Activated CD8-positive, alpha-beta T cell treated with anti-CD3 and anti-CD28 coated beads for 36 hours (primary cell): ENCODE results near the gene CDK19. TPM values are rescaled to one million over a fixed set of nuclear protein-coding genes. Genes with fewer than 3 reads are reported as not detected.

Experiments
- ATAC-seq: fragments of 200-7000 bp; cut with Tn5 transposase; one replicate; pipeline ENCODE4 v1.10.0; 2021; ENCODE audit warnings: mild to moderate bottlenecking, moderate library complexity
- CTCF ChIA-PET: fragments of 350-600 bp; sonication (Branson Sonifier 250); formaldehyde crosslinking; loops from one replicate; lab custom pipeline; 2021; ENCODE audit warnings: antibody characterized with exemption; lab: Charles Lee
- POLR2A ChIA-PET: fragments of 350-600 bp; sonication (Branson Sonifier 250); formaldehyde crosslinking; loops from one replicate; lab custom pipeline; 2021; ENCODE audit warnings: antibody characterized with exemption; lab: Charles Lee
- DNase-seq: peaks from one replicate; pipeline ENCODE4 v3.0.0-alpha.2; 2020
- H3K27ac Mint-ChIP-seq: one replicate; pipeline ENCODE4 v1.8.0; 2021; ENCODE audit warnings: mild to moderate bottlenecking, mixed read lengths
- H3K27me3 Mint-ChIP-seq: one replicate; pipeline ENCODE4 v1.8.0; 2021; ENCODE audit warnings: mixed read lengths
- H3K36me3 Mint-ChIP-seq: one replicate; pipeline ENCODE4 v1.8.0; 2021; ENCODE audit warnings: low read depth, mixed read lengths
- H3K4me1 Mint-ChIP-seq: one replicate; pipeline ENCODE4 v1.8.0; 2021; ENCODE audit warnings: low read depth, mixed read lengths
- H3K4me3 Mint-ChIP-seq: one replicate; pipeline ENCODE4 v1.8.0; 2021; ENCODE audit warnings: mild to moderate bottlenecking, moderate library complexity, mixed read lengths
- H3K9me3 Mint-ChIP-seq: one replicate; pipeline ENCODE4 v1.8.0; 2021; ENCODE audit warnings: mixed read lengths
- CTCF ChIP-seq: fragments of 200-600 bp; IDR thresholded peaks from one replicate; pipeline ENCODE4 v1.8.0; 2022; ENCODE audit warnings: antibody characterized with exemption, mild to moderate bottlenecking
- intact Hi-C: fragments of 100-400 bp; cut with micrococcal nuclease; formaldehyde crosslinking; loops from one replicate; pipeline ENCODE4 v1.10.0; 2022
- total RNA-seq, 2 experiments: library from RNA; stranded (reverse); gene quantifications; one replicate each; pipeline ENCODE4 v1.2.3, GENCODE V29; 2021

CDK19 gene
- total RNA-seq, 2 experiments from 2014 or later: 11.8 to 13.1 TPM

GRCh38 chr6:110676396-110676795, 138.9 kb downstream of the CDK19 start:
- CTCF ChIA-PET: interaction anchor here (0.7 kb wide), 1 partner anchor 15 kb away, joined by 3 read pairs; no protein-coding TSS in a partner anchor
- Mint-ChIP-seq H3K4me3 (no peak overlapping the region), H3K36me3 (peaks cover 2% of the 10 kb centered on the region), H3K27me3 (no peaks in the 10 kb centered on the region), H3K9me3 (no peaks in the 10 kb centered on the region), H3K27ac (no peak overlapping the region), H3K4me1 (no peaks in the 10 kb centered on the region)
- TF ChIP-seq CTCF: no peak
- intact Hi-C loops: no loop called here
- POLR2A ChIA-PET: no interaction called here
- ATAC-seq: no peak
- DNase-seq: no peak

GRCh38 chr6:110674096-110674495, 141.2 kb downstream of the CDK19 start:
- H3K27ac Mint-ChIP-seq: no peak overlapping the region
- no peak for TF ChIP-seq CTCF
- ChIA-PET POLR2A (no interaction called here), CTCF (interaction anchor here (1.2 to 2.8 kb wide), 4 partner anchors 8 to 205 kb away, joined by 3 to 16 read pairs (median 4); no protein-coding TSS in a partner anchor)
- intact Hi-C loops: no loop called here
- no peaks in the 10 kb centered on the region for H3K9me3 Mint-ChIP-seq
- H3K4me1 Mint-ChIP-seq: no peaks in the 10 kb centered on the region
- no peak overlapping the region for H3K4me3 Mint-ChIP-seq
- H3K36me3 Mint-ChIP-seq: peaks cover 2% of the 10 kb centered on the region
- ATAC-seq: no peak
- no peaks in the 10 kb centered on the region for H3K27me3 Mint-ChIP-seq
- no peak for DNase-seq

GRCh38 chr6:110672122-110672521, 143.1 kb downstream of the CDK19 start:
- no peak overlapping the region for H3K27ac Mint-ChIP-seq
- ChIA-PET CTCF (no interaction called here), POLR2A (no interaction called here)
- peaks cover 2% of the 10 kb centered on the region for H3K36me3 Mint-ChIP-seq
- DNase-seq: no peak
- ATAC-seq: no peak
- no peaks in the 10 kb centered on the region for H3K9me3 Mint-ChIP-seq
- H3K4me1 Mint-ChIP-seq: no peaks in the 10 kb centered on the region
- intact Hi-C loops: no loop called here
- no peak overlapping the region for H3K4me3 Mint-ChIP-seq
- TF ChIP-seq CTCF: no peak
- H3K27me3 Mint-ChIP-seq: no peaks in the 10 kb centered on the region

- H3K27ac Mint-ChIP-seq: no peak overlapping the region
- H3K27me3 Mint-ChIP-seq: no peaks in the 10 kb centered on the region
- POLR2A ChIA-PET: interaction anchor here (0.6 kb wide), 1 partner anchor 204 kb away, joined by 3 read pairs; no protein-coding TSS in a partner anchor
- no peaks in the 10 kb centered on the region for H3K9me3 Mint-ChIP-seq
- H3K4me3 Mint-ChIP-seq: no peak overlapping the region
- intact Hi-C loops: no loop called here
- H3K36me3 Mint-ChIP-seq: peaks cover 2% of the 10 kb centered on the region
- ATAC-seq: no peak
- DNase-seq: no peak
- no peaks in the 10 kb centered on the region for H3K4me1 Mint-ChIP-seq
- TF ChIP-seq CTCF: no peak
- CTCF ChIA-PET: no interaction called here
Observed at GRCh38 chr6:110671447-110671846, 143.8 kb downstream of the CDK19 start.

- no peak overlapping the region for H3K27ac Mint-ChIP-seq
- CTCF ChIA-PET: interaction anchor here (0.9 to 1.2 kb wide), 2 partner anchors 9 to 33 kb away, joined by 3 to 4 read pairs; no protein-coding TSS in a partner anchor
- intact Hi-C loops: no loop called here
- H3K9me3 Mint-ChIP-seq: no peaks in the 10 kb centered on the region
- TF ChIP-seq CTCF: no peak
- H3K27me3 Mint-ChIP-seq: no peaks in the 10 kb centered on the region
- POLR2A ChIA-PET: no interaction called here
- no peak overlapping the region for H3K4me3 Mint-ChIP-seq
- ATAC-seq: no peak
- peaks cover under 1% of the 10 kb centered on the region for H3K36me3 Mint-ChIP-seq
- DNase-seq: no peak
- H3K4me1 Mint-ChIP-seq: no peaks in the 10 kb centered on the region
Observed at GRCh38 chr6:110665600-110665999, 149.7 kb downstream of the CDK19 start.
